ENCODE results near the gene CLDND1. TPM values are rescaled to one million over a fixed set of nuclear protein-coding genes. Genes with fewer than 3 reads are reported as not detected.

CLDND1 gene
- total and polyA plus RNA-seq, 2 of the 13 experiments (the other 11 are each of a cell fraction or from before 2014, with no cell fraction given) = 50.8 to 121 TPM

- in situ Hi-C loops (cut with HindIII; ENCODE audit: extremely low pct_ligation_motif_present, low pct_unique_long_range_greater_than_20kb) (loop anchor here (25.0 kb wide), 1 partner anchor 526 kb away; the partner anchor contains the start of gene GABRR3), intact Hi-C loops (cut with micrococcal nuclease; ENCODE audit: unreplicated experiment) (no loop called here)
- Histone ChIP-seq H3K4me3 (replicated peaks in 1 of 3; ENCODE audit: insufficient read depth in 1 of 3, low read depth in 2 of 3, low read length in 3 of 3) (no peak overlapping the region), H3K27me3 (ENCODE audit: control insufficient read depth in 1 of 2, insufficient read depth in 2 of 2, low read length in 2 of 2) (no peaks in the 10 kb centered on the region; a peak in 1 of 5 replicates), H3K79me2 (ENCODE audit: insufficient read depth, low read length) (no peaks in the 10 kb centered on the region), H3K27ac (ENCODE audit: extremely low read length, insufficient read depth, low read length) (no peak overlapping the region), H3K9ac (ENCODE audit: insufficient read depth, low read depth, low read length) (no peak overlapping the region), H3K4me2 (ENCODE audit: low read depth, low read length) (no peak overlapping the region), H4K20me1 (ENCODE audit: insufficient read depth, low read length) (no peaks in the 10 kb centered on the region), H2AFZ (ENCODE audit: low read length) (no peak overlapping the region), H3K36me3 (replicated peaks in 1 of 2; ENCODE audit: control insufficient read depth in 1 of 2, insufficient read depth in 2 of 2, low read length in 2 of 2) (no peaks in the 10 kb centered on the region), H3K9me3 (ENCODE audit: low read length) (no peaks in the 10 kb centered on the region), H3K4me1 (ENCODE audit: insufficient read depth, low read length) (no peaks in the 10 kb centered on the region)
- DNase-seq (ENCODE audit: low spot score) = no peak
- WGBS (ENCODE audit: low lambda C conversion rate) = 7% methylated on average over 4 of the region's 4 CpGs
- POLR2A ChIA-PET = no interaction called here
- no peak for ATAC-seq
- CTCF ChIA-PET (ENCODE audit: low intra/inter-chr PET ratio, low total read pairs) = no interaction called here
- FAIRE-seq = no peak
- BruUV-seq (replicated peaks) = no TSS peak
- TF ChIP-seq, protein P1, sequence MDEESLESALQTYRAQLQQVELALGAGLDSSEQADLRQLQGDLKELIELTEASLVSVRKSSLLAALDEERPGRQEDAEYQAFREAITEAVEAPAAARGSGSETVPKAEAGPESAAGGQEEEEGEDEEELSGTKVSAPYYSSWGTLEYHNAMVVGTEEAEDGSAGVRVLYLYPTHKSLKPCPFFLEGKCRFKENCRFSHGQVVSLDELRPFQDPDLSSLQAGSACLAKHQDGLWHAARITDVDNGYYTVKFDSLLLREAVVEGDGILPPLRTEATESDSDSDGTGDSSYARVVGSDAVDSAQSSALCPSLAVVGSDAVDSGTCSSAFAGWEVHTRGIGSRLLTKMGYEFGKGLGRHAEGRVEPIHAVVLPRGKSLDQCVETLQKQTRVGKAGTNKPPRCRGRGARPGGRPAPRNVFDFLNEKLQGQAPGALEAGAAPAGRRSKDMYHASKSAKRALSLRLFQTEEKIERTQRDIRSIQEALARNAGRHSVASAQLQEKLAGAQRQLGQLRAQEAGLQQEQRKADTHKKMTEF (CRISPR knock-in tag; IDR thresholded peaks at IDR 0.05) = no peak
- TF ChIP-seq NONO (IDR thresholded peaks at IDR 0.05) (no peak), NONO (CRISPR knock-in tag; conservative IDR thresholded peaks at IDR 0.05) (no peak)
Measured at GRCh38 chr3:98563661-98564281, 41.1 kb upstream of the CLDND1 start.

DNA sequence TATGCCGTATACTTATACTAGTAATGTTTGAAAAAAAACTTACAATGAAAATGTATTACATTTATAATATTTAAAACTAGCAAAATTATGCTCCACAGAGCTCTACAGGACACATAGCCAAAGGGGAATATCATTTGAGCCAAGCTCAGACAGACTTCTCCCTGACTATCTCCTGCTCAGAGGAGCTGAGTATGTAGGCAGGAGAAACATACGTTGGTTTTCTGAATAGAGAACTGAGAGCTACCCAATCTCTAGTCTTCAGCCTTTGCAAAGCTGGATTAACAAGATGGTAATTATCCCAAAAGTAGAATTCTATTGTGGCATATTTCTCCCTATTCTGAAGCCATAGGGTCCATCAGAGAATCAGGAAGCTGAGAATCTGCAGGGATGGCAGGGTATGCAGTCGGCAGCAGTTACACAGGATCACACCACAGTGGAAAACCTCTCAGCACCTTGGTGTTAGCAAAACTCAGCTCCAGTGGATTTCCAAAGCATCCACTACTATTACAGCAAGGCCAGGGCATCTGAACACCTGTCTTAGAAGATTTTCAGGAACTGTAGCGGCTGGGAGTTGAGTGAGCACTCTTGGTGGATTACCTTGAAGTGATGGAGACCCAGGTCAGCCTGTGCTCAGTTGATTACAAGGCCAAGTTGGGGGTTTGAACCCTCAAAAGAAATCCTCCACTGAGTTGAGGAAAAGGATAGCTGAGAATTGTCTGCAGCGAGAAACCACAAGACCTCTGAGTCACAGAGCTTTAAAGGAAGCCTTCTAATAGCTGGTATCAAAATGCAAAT, 39.2 kb upstream of the CLDND1 start:
- Histone ChIP-seq H3K9ac (ENCODE audit: insufficient read depth, low read depth, low read length) (no peak overlapping the region), H3K4me2 (ENCODE audit: low read depth, low read length) (no peak overlapping the region), H3K4me1 (ENCODE audit: insufficient read depth, low read length) (no peaks in the 10 kb centered on the region), H2AFZ (ENCODE audit: low read length) (no peak overlapping the region), H4K20me1 (ENCODE audit: insufficient read depth, low read length) (no peaks in the 10 kb centered on the region), H3K27ac (ENCODE audit: extremely low read length, insufficient read depth, low read length) (no peak overlapping the region), H3K27me3 (ENCODE audit: control insufficient read depth in 1 of 2, insufficient read depth in 2 of 2, low read length in 2 of 2) (no peaks in the 10 kb centered on the region; a peak in 1 of 5 replicates), H3K79me2 (ENCODE audit: insufficient read depth, low read length) (no peaks in the 10 kb centered on the region), H3K4me3 (replicated peaks in 1 of 3; ENCODE audit: insufficient read depth in 1 of 3, low read depth in 2 of 3, low read length in 3 of 3) (no peak overlapping the region), H3K9me3 (ENCODE audit: low read length) (no peaks in the 10 kb centered on the region), H3K36me3 (replicated peaks in 1 of 2; ENCODE audit: control insufficient read depth in 1 of 2, insufficient read depth in 2 of 2, low read length in 2 of 2) (no peaks in the 10 kb centered on the region)
- CTCF ChIA-PET (ENCODE audit: low intra/inter-chr PET ratio, low total read pairs) = no interaction called here
- FAIRE-seq = no peak
- WGBS (ENCODE audit: low lambda C conversion rate) = 25% methylated on average over 5 of the region's 5 CpGs
- TF ChIP-seq RARG (CRISPR knock-in tag; IDR thresholded peaks at IDR 0.05; ENCODE audit: low read depth) (no peak), ZNF24 (IDR thresholded peaks at IDR 0.05) (no peak)
- DNase-seq (ENCODE audit: low spot score) = no peak
- BruUV-seq (replicated peaks) = no TSS peak
- ATAC-seq = no peak
- POLR2A ChIA-PET = no interaction called here
- intact Hi-C loops (cut with micrococcal nuclease; ENCODE audit: unreplicated experiment) (no loop called here), in situ Hi-C loops (cut with HindIII; ENCODE audit: extremely low pct_ligation_motif_present, low pct_unique_long_range_greater_than_20kb) (loop anchor here (25.0 kb wide), 1 partner anchor 525 kb away; the partner anchor contains the start of gene GABRR3)

Data from HepG2 (cell line).